IPS DF 6.9 (cell line): ENCODE measurements around the gene GALNT10.

ENCODE experiments used
- DNase-seq: peaks from one replicate; pipeline ENCODE4 v3.0.0-alpha.2; 2013; ENCODE audit warnings: low read depth, low spot score
- H3K27ac ChIP-seq: one replicate; pipeline ENCODE4 v1.5.1; 2013; ENCODE audit warnings: low read length, control low read depth
- H3K27me3 ChIP-seq: 2 replicates; pipeline ENCODE4 v1.6.1; 2013; ENCODE audit warnings: mild to moderate bottlenecking, low read length; ENCODE audit not compliant: control insufficient read depth, insufficient read depth
- H3K36me3 ChIP-seq: 2 replicates; pipeline ENCODE4 v1.6.1; 2013; ENCODE audit warnings: low read length; ENCODE audit not compliant: control insufficient read depth, insufficient read depth
- H3K4me1 ChIP-seq: 2 replicates; pipeline ENCODE4 v1.6.1; 2013; ENCODE audit warnings: low read length; ENCODE audit not compliant: control insufficient read depth, insufficient read depth
- H3K4me3 ChIP-seq: 2 replicates; pipeline ENCODE4 v1.5.1; 2013; ENCODE audit warnings: mild to moderate bottlenecking, low read length
- H3K9me3 ChIP-seq: 2 replicates; pipeline ENCODE4 v1.6.1; 2013; ENCODE audit warnings: low read length, inconsistent platforms; ENCODE audit not compliant: control insufficient read depth, insufficient read depth
- WGBS: extraction: QIAGEN DNeasy Blood & Tissue Kit; methylation state at CpG from one replicate; pipeline ENCODE4 v1.1.7; 2013; ENCODE audit warnings: mixed read lengths, missing lambda C conversion rate; ENCODE audit not compliant: insufficient read length, insufficient coverage; 5-methylcytosine and 5-hydroxymethylcytosine counted together

Gene GALNT10

DNA sequence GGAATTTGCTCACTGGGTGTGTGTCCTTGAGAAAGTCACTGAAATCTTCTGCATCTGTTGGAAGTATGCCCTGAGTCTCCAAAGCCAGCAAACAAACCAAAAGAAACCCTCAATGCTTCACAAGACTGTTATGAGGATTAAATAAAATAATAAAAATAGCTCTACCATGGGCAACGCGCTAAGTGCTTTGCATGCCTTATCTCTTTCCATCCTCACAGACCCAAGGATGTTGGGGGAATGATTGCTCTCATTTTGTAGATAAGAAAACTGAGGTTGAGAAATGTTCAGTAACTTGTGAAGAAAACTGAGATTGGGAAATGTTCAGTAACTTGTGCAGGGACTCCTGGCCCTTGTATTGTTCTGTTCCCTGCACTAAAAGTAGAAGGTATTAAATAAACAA, 279.6 kb downstream of the GALNT10 start:
- Histone ChIP-seq H3K27me3 (peaks cover 52% of the 10 kb centered on the region), H3K36me3 (no peaks in the 10 kb centered on the region), H3K9me3 (no peaks in the 10 kb centered on the region), H3K27ac (no peak overlapping the region), H3K4me1 (peaks cover 3% of the 10 kb centered on the region; the same call in 1 of the 2 replicates), H3K4me3 (no peak overlapping the region)
- DNase-seq: no peak
- WGBS: no CpG with 5 or more reads among the region's 2 CpGs
